GM12878 (cell line): Measurements from ENCODE around the gene RBM15. TPM values are rescaled to one million over a fixed set of nuclear protein-coding genes. Genes with fewer than 3 reads are reported as not detected.

Experiments
- ATAC-seq: fragments of 200-7000 bp; cut with Tn5 transposase; 3 replicates; pipeline ENCODE4 v1.9.1; 2020; ENCODE audit warnings: mild to moderate bottlenecking, moderate library complexity
- BruUV-seq: library from RNA; stranded (reverse); fragments of 400-500 nt; replicated peaks from 2 replicates; lab custom pipeline; 2021; lab: Mats Ljungman, UMichigan
- CTCF ChIA-PET: fragments of 300-600 bp; sonication (Branson Sonifier 250); formaldehyde crosslinking; extraction: SDS; loops from one replicate; lab custom pipeline; 2021; ENCODE audit warnings: inconsistent platforms; lab: Yijun Ruan, JAX
- POLR2A ChIA-PET: fragments of 350-600 bp; formaldehyde crosslinking; extraction: SDS; loops from one replicate; lab custom pipeline; 2021; ENCODE audit warnings: inconsistent platforms; lab: Charles Lee
- RAD21 ChIA-PET: fragments of 300-600 bp; sonication (Branson Sonifier 250); formaldehyde crosslinking; loops from one replicate; lab custom pipeline; 2023; ENCODE audit warnings: antibody characterized with exemption; ENCODE audit not compliant: unreplicated experiment; lab: Charles Lee
- SMC1A ChIA-PET: fragments of 300-600 bp; sonication (Branson Sonifier 250); formaldehyde crosslinking; loops from one replicate; lab custom pipeline; 2023; ENCODE audit not compliant: unreplicated experiment, uncharacterized antibody; lab: Charles Lee
- DNase-seq: peaks from one replicate; pipeline ENCODE4 v3.0.0-alpha.2; 2011; ENCODE audit warnings: low read depth, low spot score
- FAIRE-seq: peaks from 3 replicates; lab custom pipeline; 2011; peaks lifted over from hg19 to GRCh38; lab: Jason Lieb, UNC
- H2AFZ ChIP-seq: 2 replicates; pipeline ENCODE4 v1.6.0; 2011; ENCODE audit warnings: low read depth, low read length, control low read depth; ENCODE audit not compliant: control insufficient read depth
- H3K27ac ChIP-seq: 2 replicates; pipeline ENCODE4 v1.5.1; 2011; ENCODE audit warnings: control low read depth; ENCODE audit not compliant: control insufficient read depth, insufficient read depth
- H3K27me3 ChIP-seq, 2 experiments: replicated peaks in 1 of 2; 2 replicates each; pipeline versions ENCODE4 v1.6.0 to v1.6.1; 2011; ENCODE audit warnings: low read length in 1 of 2; ENCODE audit not compliant: control insufficient read depth in 2 of 2, insufficient read depth in 2 of 2
- H3K36me3 ChIP-seq, 2 experiments: 2 replicates each; pipeline ENCODE4 v1.5.1; 2011; ENCODE audit warnings: low read length in 1 of 2; ENCODE audit not compliant: control insufficient read depth in 2 of 2, insufficient read depth in 2 of 2
- H3K4me1 ChIP-seq: 2 replicates; pipeline ENCODE4 v1.6.1; 2011; ENCODE audit warnings: mild to moderate bottlenecking, low read length, moderate library complexity, mixed read lengths; ENCODE audit not compliant: control insufficient read depth, insufficient read depth
- H3K4me2 ChIP-seq: 2 replicates; pipeline ENCODE4 v1.6.0; 2011; ENCODE audit warnings: control low read depth; ENCODE audit not compliant: control insufficient read depth, insufficient read depth
- H3K4me3 ChIP-seq: fragments of 200-600 bp; sonication (generic); 2 replicates; pipeline ENCODE4 v1.5.1; 2016
- H3K79me2 ChIP-seq: 2 replicates; pipeline ENCODE4 v1.6.0; 2011; ENCODE audit warnings: low read length; ENCODE audit not compliant: control insufficient read depth, insufficient read depth
- H3K9ac ChIP-seq: 2 replicates; pipeline ENCODE4 v1.8.0; 2011; ENCODE audit warnings: low read length, control low read depth, mixed read lengths; ENCODE audit not compliant: control insufficient read depth, insufficient read depth
- H3K9me3 ChIP-seq: replicated peaks from 3 replicates; pipeline ENCODE4 v1.5.1; 2011; ENCODE audit warnings: mild to moderate bottlenecking, low read length; ENCODE audit not compliant: control insufficient read depth, insufficient read depth
- H4K20me1 ChIP-seq: 2 replicates; pipeline ENCODE4 v1.6.0; 2011; ENCODE audit not compliant: control insufficient read depth, insufficient read depth
- CBX3 ChIP-seq: fragments of 200-600 bp; sonication (generic); IDR thresholded peaks from 2 replicates; pipeline ENCODE4 v1.6.1; 2016; ENCODE audit warnings: low read depth, borderline replicate concordance
- EZH2 ChIP-seq: IDR thresholded peaks from 2 replicates; pipeline ENCODE4 v1.6.1; 2012; ENCODE audit warnings: low read depth, mild to moderate bottlenecking, control low read depth, inconsistent platforms, low read length, borderline replicate concordance; ENCODE audit not compliant: control insufficient read depth
- IRF4 ChIP-seq: IDR thresholded peaks from 2 replicates; pipeline ENCODE4 v1.6.1; 2011; ENCODE audit warnings: low read depth, low read length
- MTA3 ChIP-seq: IDR thresholded peaks from 2 replicates; pipeline ENCODE4 v1.6.1; 2012; ENCODE audit warnings: low read length, inconsistent platforms, borderline replicate concordance
- MYB ChIP-seq: fragments of 150-350 bp; IDR thresholded peaks from 2 replicates; pipeline ENCODE4 v1.6.1; 2014; ENCODE audit warnings: mild to moderate bottlenecking, low read depth, low read length, borderline replicate concordance
- NBN ChIP-seq: fragments of 450-650 bp; IDR thresholded peaks from 2 replicates; pipeline ENCODE4 v1.6.1; 2016
- NFYA ChIP-seq: IDR thresholded peaks from 2 replicates; pipeline ENCODE4 v1.6.1; 2011; ENCODE audit warnings: low read depth, mild to moderate bottlenecking, low read length, improper control_type of control experiment, borderline replicate concordance
- NR2F1 ChIP-seq: fragments of 450-650 bp; conservative IDR thresholded peaks from 2 replicates; pipeline ENCODE4 v1.6.1; 2017; ENCODE audit warnings: mild to moderate bottlenecking
- RAD21 ChIP-seq: IDR thresholded peaks from 2 replicates; pipeline ENCODE4 v1.6.1; 2011; ENCODE audit warnings: mild to moderate bottlenecking, low read depth, low read length, moderate library complexity; ENCODE audit not compliant: insufficient read depth
- RB1 ChIP-seq: fragments of 450-650 bp; formaldehyde crosslinking; IDR thresholded peaks from 2 replicates; pipeline ENCODE4 v1.6.1; 2017; ENCODE audit warnings: mild to moderate bottlenecking, borderline replicate concordance
- SIN3A ChIP-seq: IDR thresholded peaks from 2 replicates; pipeline ENCODE4 v1.6.1; 2012; ENCODE audit warnings: low read depth, low read length, improper control_type of control experiment
- SREBF2 ChIP-seq: IDR thresholded peaks from 2 replicates; pipeline ENCODE4 v1.6.1; 2012; ENCODE audit warnings: mild to moderate bottlenecking, low read length
- SUZ12 ChIP-seq: fragments of 200-600 bp; sonication (generic); IDR thresholded peaks from one replicate; pipeline ENCODE4 v1.6.1; 2018; ENCODE audit warnings: antibody characterized with exemption, mild to moderate bottlenecking; ENCODE audit not compliant: unreplicated experiment
- ZNF622 ChIP-seq: fragments of 450-650 bp; IDR thresholded peaks from 2 replicates; pipeline ENCODE4 v1.6.1; 2017; ENCODE audit warnings: mild to moderate bottlenecking, inconsistent platforms
- WGBS: methylation state at CpG from one replicate; pipeline ENCODE4 v1.1.6; 2016; ENCODE audit warnings: low lambda C conversion rate; ENCODE audit not compliant: insufficient replicate concordance, insufficient coverage; ENCODE audit errors: missing lambda C conversion rate; 5-methylcytosine and 5-hydroxymethylcytosine counted together
- in situ Hi-C: fragments of 300-500 bp; cut with MboI; formaldehyde crosslinking; loops from 9 replicates; pipeline ENCODE4 v1.14.3; 2018; ENCODE audit warnings: mixed read lengths
- intact Hi-C: fragments of 100-400 bp; cut with micrococcal nuclease; formaldehyde crosslinking; loops from one replicate; pipeline ENCODE4 v1.14.2; 2022; ENCODE audit not compliant: unreplicated experiment
- polyA plus RNA-seq, 11 experiments: library from polyadenylated mRNA; depleted of rRNA in 4 of 11; unstranded in 6 of 11; stranded (reverse) in 5 of 11; fragments of >200 nt; fragmentation: Nextera tagmentation in 4 of 11; fragmentation: Illumina TruSeq in 1 of 11; extraction: Ambion mirVana in 4 of 11; extraction: Trizol in 1 of 11; gene quantifications; 1 replicate in 1 of 11; 2 replicates in 10 of 11; pipeline versions ENCODE4 v1.2.1 to v1.2.3, GENCODE V29; 2011 to 2016; ENCODE audit warnings: inconsistent platforms in 2 of 11, missing spikeins in 2 of 11, low read depth in 1 of 11
- total RNA-seq, 4 experiments: library from RNA; depleted of rRNA in 3 of 4; stranded (reverse); fragments of >200 nt in 3 of 4; fragmentation: Illumina TruSeq in 1 of 4; extraction: Trizol in 1 of 4; gene quantifications; 2 replicates each; pipeline versions ENCODE4 v1.2.1 to v1.2.3, GENCODE V29; 2013 to 2021
- TF ChIP-seq, protein P1 (sequence below): fragments of 450-650 bp; formaldehyde crosslinking; IDR thresholded peaks from 2 replicates; pipeline ENCODE4 v1.4.0; 2022; ENCODE audit warnings: mild to moderate bottlenecking, moderate library complexity
- TF ChIP-seq, protein P2 (sequence below): IDR thresholded peaks from 2 replicates; pipeline ENCODE4 v1.6.1; 2011; ENCODE audit warnings: low read depth, mild to moderate bottlenecking, low read length, moderate library complexity, borderline replicate concordance; ENCODE audit errors: extremely low read depth
- TF ChIP-seq, protein P3 (sequence below): fragments of 450-650 bp; IDR thresholded peaks from 2 replicates; pipeline ENCODE4 v1.6.1; 2017; ENCODE audit warnings: low read depth, mild to moderate bottlenecking, moderate library complexity
- TF ChIP-seq, protein P4 (sequence below): IDR thresholded peaks from 2 replicates; pipeline ENCODE4 v1.6.1; 2012; ENCODE audit warnings: low read depth, low read length, improper control_type of control experiment

The RBM15 gene
- total and polyA plus RNA-seq, 10 of the 15 experiments (the other 5 are each of a cell fraction or from before 2014, with no cell fraction given), result 3.1 to 63.2 (median 26.7) TPM

DNA sequence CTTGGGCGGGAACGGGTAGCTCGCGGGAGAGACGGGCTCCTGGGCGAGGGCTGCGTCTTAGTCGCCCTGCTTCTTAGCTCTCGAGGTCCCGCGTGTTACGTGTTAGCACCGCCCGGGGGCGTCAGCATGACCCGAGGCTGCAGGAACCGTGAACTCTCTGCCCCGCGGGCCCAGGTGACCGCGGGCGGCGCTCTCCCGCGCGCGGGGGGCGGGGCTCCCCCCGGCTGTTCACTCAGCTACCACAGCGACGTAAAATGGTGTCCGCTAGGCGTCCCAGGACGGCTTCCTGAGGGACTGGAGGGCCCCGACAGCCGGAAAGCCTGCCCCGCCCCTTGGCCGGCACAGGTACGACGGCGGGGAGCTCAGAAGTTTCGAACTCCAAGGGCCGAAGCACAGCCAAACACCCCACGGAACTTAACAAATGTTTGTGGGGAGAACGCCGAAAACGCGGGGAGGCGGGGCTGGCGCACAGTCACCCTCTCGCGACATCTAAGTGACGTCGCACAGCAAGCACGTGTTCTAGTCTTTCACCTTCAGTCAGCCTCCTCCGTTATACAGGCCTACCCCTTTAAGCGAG, 780 bp upstream of the RBM15 start:
- peaks cover 6% of the 10 kb centered on the region; the same call in 1 of the 2 replicates for H4K20me1 ChIP-seq
- peak overlapping the region; percentile 97 for H3K27ac ChIP-seq
- WGBS, result under 1% methylated on average over 57 of the region's 57 CpGs
- H3K4me3 ChIP-seq, result peak overlapping the region; percentile 91
- DNase-seq (no peak), FAIRE-seq (peak; percentile 69), ATAC-seq (peak; percentile 79)
- peaks cover 9 to 16% of the 10 kb centered on the region in 2 experiments; a peak in 3 of 4 replicates for H3K36me3 ChIP-seq
- peak overlapping the region; percentile 97 for H2AFZ ChIP-seq
- intact Hi-C loops (loop anchor here (2.0 to 10.0 kb wide), 4 partner anchors 46 to 1264 kb away; partner anchors contain the start of genes LAMTOR5 and PSMA5), in situ Hi-C loops (no loop called here)
- CTCF ChIA-PET, result interaction anchor here (0.6 to 8.5 kb wide), 15 partner anchors 10 to 278 kb away, joined by 3 to 62 read pairs (median 7); partner anchors contain the start of genes KCNC4 and LAMTOR5
- peaks cover 5% of the 10 kb centered on the region for H3K4me1 ChIP-seq
- peaks cover 47% of the 10 kb centered on the region for H3K79me2 ChIP-seq
- peak overlapping the region; percentile 66; the same call in 1 of the 2 replicates for H3K4me2 ChIP-seq
- H3K27me3 ChIP-seq, result no peaks in the 10 kb centered on the region
- peak overlapping the region; percentile 95 for H3K9ac ChIP-seq
- BruUV-seq, result no TSS peak
- H3K9me3 ChIP-seq, result no peaks in the 10 kb centered on the region
- RAD21 ChIA-PET, result interaction anchor here (0.7 to 7.4 kb wide), 21 partner anchors 9 to 851 kb away, joined by 3 to 80 read pairs (median 5); partner anchors contain the start of genes AHCYL1, KCNC4 and LAMTOR5
- SMC1A ChIA-PET, result interaction anchor here (0.9 to 8.4 kb wide), 16 partner anchors 10 to 158 kb away, joined by 3 to 51 read pairs (median 6); partner anchors contain the start of genes KCNC4 and LAMTOR5
- POLR2A ChIA-PET, result interaction anchor here (0.6 to 4.0 kb wide), 17 partner anchors 9 to 854 kb away, joined by 3 to 43 read pairs (median 8); partner anchors contain the start of genes KCNC4 and LAMTOR5
- TF ChIP-seq, protein P1, sequence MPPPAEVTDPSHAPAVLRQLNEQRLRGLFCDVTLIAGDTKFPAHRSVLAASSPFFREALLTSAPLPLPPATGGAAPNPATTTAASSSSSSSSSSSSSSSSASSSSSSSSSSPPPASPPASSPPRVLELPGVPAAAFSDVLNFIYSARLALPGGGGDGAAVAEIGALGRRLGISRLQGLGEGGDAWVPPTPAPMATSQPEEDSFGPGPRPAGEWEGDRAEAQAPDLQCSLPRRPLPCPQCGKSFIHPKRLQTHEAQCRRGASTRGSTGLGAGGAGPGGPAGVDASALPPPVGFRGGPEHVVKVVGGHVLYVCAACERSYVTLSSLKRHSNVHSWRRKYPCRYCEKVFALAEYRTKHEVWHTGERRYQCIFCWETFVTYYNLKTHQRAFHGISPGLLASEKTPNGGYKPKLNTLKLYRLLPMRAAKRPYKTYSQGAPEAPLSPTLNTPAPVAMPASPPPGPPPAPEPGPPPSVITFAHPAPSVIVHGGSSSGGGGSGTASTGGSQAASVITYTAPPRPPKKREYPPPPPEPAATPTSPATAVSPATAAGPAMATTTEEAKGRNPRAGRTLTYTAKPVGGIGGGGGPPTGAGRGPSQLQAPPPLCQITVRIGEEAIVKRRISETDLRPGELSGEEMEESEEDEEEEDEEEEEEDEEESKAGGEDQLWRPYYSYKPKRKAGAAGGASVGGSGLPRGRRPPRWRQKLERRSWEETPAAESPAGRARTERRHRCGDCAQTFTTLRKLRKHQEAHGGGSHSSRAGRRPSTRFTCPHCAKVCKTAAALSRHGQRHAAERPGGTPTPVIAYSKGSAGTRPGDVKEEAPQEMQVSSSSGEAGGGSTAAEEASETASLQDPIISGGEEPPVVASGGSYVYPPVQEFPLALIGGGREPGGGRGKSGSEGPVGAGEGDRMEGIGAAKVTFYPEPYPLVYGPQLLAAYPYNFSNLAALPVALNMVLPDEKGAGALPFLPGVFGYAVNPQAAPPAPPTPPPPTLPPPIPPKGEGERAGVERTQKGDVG, result no peak
- TF ChIP-seq RAD21 (no peak), NFYA (no peak), SIN3A (peak; percentile 32; the same call in 1 of the 2 replicates), EZH2 (no peak), SREBF2 (peak; percentile 27; the same call in 1 of the 2 replicates), ZNF622 (no peak), SUZ12 (no peak), MYB (no peak), NBN (peak; percentile 93; the same call in 1 of the 2 replicates), NR2F1 (peak; percentile 98), MTA3 (no peak), RB1 (peak; percentile 97; the same call in 1 of the 2 replicates), IRF4 (no peak; the same call in 1 of the 2 replicates), CBX3 (no peak)
- TF ChIP-seq, protein P2, sequence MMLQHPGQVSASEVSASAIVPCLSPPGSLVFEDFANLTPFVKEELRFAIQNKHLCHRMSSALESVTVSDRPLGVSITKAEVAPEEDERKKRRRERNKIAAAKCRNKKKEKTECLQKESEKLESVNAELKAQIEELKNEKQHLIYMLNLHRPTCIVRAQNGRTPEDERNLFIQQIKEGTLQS, result no peak; the same call in 1 of the 2 replicates
- TF ChIP-seq, protein P3, sequence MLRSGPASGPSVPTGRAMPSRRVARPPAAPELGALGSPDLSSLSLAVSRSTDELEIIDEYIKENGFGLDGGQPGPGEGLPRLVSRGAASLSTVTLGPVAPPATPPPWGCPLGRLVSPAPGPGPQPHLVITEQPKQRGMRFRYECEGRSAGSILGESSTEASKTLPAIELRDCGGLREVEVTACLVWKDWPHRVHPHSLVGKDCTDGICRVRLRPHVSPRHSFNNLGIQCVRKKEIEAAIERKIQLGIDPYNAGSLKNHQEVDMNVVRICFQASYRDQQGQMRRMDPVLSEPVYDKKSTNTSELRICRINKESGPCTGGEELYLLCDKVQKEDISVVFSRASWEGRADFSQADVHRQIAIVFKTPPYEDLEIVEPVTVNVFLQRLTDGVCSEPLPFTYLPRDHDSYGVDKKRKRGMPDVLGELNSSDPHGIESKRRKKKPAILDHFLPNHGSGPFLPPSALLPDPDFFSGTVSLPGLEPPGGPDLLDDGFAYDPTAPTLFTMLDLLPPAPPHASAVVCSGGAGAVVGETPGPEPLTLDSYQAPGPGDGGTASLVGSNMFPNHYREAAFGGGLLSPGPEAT, result peak; percentile 93
- TF ChIP-seq, protein P4, sequence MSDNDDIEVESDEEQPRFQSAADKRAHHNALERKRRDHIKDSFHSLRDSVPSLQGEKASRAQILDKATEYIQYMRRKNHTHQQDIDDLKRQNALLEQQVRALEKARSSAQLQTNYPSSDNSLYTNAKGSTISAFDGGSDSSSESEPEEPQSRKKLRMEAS, result peak; percentile 87
